OCI-LY1 (cell line): ENCODE data around the gene CFAP77.

ENCODE experiments used
- CTCF ChIP-seq: fragments of 200-600 bp; sonication (generic), shearing (Covaris generic); IDR thresholded peaks from 2 replicates; pipeline ENCODE4 v1.5.1; 2017; ENCODE audit warnings: mild to moderate bottlenecking, antibody characterized with exemption, low read length, moderate library complexity, mixed read lengths
- EZH2 ChIP-seq: fragments of 200-600 bp; sonication (generic), shearing (Covaris generic); IDR thresholded peaks from 2 replicates; pipeline ENCODE4 v1.8.0; 2017; ENCODE audit warnings: borderline replicate concordance, mixed run types, mild to moderate bottlenecking, antibody characterized with exemption, low read length, moderate library complexity, mixed read lengths

GRCh38 chr9:132547976-132548730 is 138.1 kb downstream of the CFAP77 start:
- TF ChIP-seq CTCF (no peak), EZH2 (no peak)
